Measurements from ENCODE around the gene CNN1. TPM values are rescaled to one million over a fixed set of nuclear protein-coding genes. Genes with fewer than 3 reads are reported as not detected.

CNN1 gene
- total and polyA plus RNA-seq, 2 of the 13 experiments (the other 11 are each of a cell fraction or from before 2014, with no cell fraction given): 0.70 to 1.1 TPM

DNA sequence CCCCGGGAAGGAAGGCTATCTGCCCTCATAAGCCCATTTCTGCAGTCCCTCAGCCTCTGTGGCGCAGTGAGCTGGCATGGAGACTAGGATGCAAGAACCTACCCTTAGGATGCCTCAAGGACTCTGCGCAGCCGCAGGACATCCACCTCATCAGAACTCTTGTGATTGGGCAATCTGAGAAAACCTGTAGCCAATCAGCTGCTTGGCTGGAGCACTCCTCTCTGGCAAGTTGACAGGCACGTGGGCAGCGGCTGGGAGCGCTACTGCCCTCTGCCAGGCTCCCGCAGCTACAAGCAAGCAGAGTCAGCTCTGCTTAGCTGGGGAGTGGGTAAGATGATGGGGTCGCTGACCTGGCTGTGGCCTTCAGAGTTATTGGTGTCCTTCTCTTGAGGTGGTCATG is 8.2 kb upstream of the CNN1 start (continued):
- no peak for TF ChIP-seq SCMH1 (CRISPR knock-in tag; IDR thresholded peaks at IDR 0.05; ENCODE audit: borderline replicate concordance)
- no peak for TF ChIP-seq ZSCAN31 (CRISPR knock-in tag; IDR thresholded peaks at IDR 0.05; ENCODE audit: low read depth)
- peak; percentile 67; the same call in 1 of the 2 replicates for TF ChIP-seq TSC22D2 (CRISPR knock-in tag; IDR thresholded peaks at IDR 0.05; ENCODE audit: borderline replicate concordance)
- no peak for TF ChIP-seq ZNF562 (CRISPR knock-in tag; IDR thresholded peaks at IDR 0.05; ENCODE audit: borderline replicate concordance)
- no peak for TF ChIP-seq MAZ (IDR thresholded peaks at IDR 0.05; ENCODE audit: borderline replicate concordance, low read depth, low read length)
- TF ChIP-seq MAZ (CRISPR knock-in tag; IDR thresholded peaks at IDR 0.05; ENCODE audit: low read depth): peak; percentile 48; the same call in 1 of the 2 replicates
- TF ChIP-seq HBP1 (CRISPR knock-in tag; IDR thresholded peaks at IDR 0.05; ENCODE audit: low read depth): no peak
- no peak for TF ChIP-seq ZNF782 (CRISPR knock-in tag; IDR thresholded peaks at IDR 0.05; ENCODE audit: borderline replicate concordance)
- TF ChIP-seq ZNF616 (CRISPR knock-in tag; IDR thresholded peaks at IDR 0.05; ENCODE audit: low read depth): no peak
- TF ChIP-seq, protein P1, sequence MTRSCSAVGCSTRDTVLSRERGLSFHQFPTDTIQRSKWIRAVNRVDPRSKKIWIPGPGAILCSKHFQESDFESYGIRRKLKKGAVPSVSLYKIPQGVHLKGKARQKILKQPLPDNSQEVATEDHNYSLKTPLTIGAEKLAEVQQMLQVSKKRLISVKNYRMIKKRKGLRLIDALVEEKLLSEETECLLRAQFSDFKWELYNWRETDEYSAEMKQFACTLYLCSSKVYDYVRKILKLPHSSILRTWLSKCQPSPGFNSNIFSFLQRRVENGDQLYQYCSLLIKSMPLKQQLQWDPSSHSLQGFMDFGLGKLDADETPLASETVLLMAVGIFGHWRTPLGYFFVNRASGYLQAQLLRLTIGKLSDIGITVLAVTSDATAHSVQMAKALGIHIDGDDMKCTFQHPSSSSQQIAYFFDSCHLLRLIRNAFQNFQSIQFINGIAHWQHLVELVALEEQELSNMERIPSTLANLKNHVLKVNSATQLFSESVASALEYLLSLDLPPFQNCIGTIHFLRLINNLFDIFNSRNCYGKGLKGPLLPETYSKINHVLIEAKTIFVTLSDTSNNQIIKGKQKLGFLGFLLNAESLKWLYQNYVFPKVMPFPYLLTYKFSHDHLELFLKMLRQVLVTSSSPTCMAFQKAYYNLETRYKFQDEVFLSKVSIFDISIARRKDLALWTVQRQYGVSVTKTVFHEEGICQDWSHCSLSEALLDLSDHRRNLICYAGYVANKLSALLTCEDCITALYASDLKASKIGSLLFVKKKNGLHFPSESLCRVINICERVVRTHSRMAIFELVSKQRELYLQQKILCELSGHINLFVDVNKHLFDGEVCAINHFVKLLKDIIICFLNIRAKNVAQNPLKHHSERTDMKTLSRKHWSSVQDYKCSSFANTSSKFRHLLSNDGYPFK (CRISPR knock-in tag; IDR thresholded peaks at IDR 0.05; ENCODE audit: borderline replicate concordance): no peak
- no peak for TF ChIP-seq GFI1 (CRISPR knock-in tag; IDR thresholded peaks at IDR 0.05; ENCODE audit: borderline replicate concordance)
- TF ChIP-seq, protein P2, sequence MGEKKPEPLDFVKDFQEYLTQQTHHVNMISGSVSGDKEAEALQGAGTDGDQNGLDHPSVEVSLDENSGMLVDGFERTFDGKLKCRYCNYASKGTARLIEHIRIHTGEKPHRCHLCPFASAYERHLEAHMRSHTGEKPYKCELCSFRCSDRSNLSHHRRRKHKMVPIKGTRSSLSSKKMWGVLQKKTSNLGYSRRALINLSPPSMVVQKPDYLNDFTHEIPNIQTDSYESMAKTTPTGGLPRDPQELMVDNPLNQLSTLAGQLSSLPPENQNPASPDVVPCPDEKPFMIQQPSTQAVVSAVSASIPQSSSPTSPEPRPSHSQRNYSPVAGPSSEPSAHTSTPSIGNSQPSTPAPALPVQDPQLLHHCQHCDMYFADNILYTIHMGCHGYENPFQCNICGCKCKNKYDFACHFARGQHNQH (CRISPR knock-in tag; IDR thresholded peaks at IDR 0.05): peak; percentile 65; the same call in 1 of the 2 replicates
- TF ChIP-seq ZNF574 (CRISPR knock-in tag; IDR thresholded peaks at IDR 0.05): peak; percentile 89
- no peak for TF ChIP-seq PBX3 (CRISPR knock-in tag; IDR thresholded peaks at IDR 0.05; ENCODE audit: borderline replicate concordance)
- peak; percentile 94 for TF ChIP-seq NFYC (CRISPR knock-in tag; IDR thresholded peaks at IDR 0.05)
- TF ChIP-seq ZNF777 (CRISPR knock-in tag; IDR thresholded peaks at IDR 0.05): no peak
- TF ChIP-seq CBFB (CRISPR knock-in tag; IDR thresholded peaks at IDR 0.05): peak; percentile 41; the same call in 1 of the 2 replicates
- TF ChIP-seq NFIB (CRISPR knock-in tag; IDR thresholded peaks at IDR 0.05; ENCODE audit: borderline replicate concordance): no peak
- peak; percentile 80 for TF ChIP-seq THAP11 (CRISPR knock-in tag; IDR thresholded peaks at IDR 0.05)

All from HepG2 (cell line).